HG03571 (cell line): Measurements from ENCODE around the gene GAGE12C.
"Not testable (repeated sequence)": the region's sequence is repeated elsewhere in the genome, so short reads cannot be mapped to it uniquely, and the experiment has no call there.

ENCODE experiments used
- ATAC-seq: cut with Tn5 transposase; IDR thresholded peaks from one replicate; pipeline ENCODE4 v1.9.1; 2021; ENCODE audit not compliant: unreplicated experiment

The GAGE12C gene, protein sequence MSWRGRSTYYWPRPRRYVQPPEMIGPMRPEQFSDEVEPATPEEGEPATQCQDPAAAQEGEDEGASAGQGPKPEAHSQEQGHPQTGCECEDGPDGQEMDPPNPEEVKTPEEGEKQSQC

DNA sequence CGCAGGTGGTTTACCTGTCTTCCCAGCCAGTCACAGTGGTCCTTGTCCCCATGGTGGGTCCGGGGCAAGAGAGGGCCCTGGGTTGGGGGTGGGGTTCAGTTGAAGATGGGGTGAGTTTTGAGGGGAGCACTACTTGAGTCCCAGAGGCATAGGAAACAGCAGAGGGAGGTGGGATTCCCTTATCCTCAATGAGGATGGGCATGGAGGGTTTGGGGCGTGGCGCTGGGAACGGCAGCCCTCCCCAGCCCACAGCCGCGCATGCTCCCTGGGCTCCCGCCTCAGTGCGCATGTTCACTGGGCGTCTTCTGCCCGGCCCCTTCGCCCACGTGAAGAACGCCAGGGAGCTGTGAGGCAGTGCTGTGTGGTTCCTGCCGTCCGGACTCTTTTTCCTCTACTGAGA lies at the start of gene GAGE12C:
Gene GAGE12C (plus strand): TSS at position 301 of the 400 bp plus-strand sequence. CDS start 1,155 bp downstream, outside the sequence.
- not testable (repeated sequence) for ATAC-seq

DNA sequence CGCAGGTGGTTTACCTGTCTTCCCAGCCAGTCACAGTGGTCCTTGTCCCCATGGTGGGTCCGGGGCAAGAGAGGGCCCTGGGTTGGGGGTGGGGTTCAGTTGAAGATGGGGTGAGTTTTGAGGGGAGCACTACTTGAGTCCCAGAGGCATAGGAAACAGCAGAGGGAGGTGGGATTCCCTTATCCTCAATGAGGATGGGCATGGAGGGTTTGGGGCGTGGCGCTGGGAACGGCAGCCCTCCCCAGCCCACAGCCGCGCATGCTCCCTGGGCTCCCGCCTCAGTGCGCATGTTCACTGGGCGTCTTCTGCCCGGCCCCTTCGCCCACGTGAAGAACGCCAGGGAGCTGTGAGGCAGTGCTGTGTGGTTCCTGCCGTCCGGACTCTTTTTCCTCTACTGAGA lies 9.5 kb downstream of the GAGE12C start, which contains the start of gene GAGE12D:
Gene GAGE12D (plus strand): TSS at position 301 of the 400 bp plus-strand sequence. CDS start 1,155 bp downstream, outside the sequence.
- not testable (repeated sequence) for ATAC-seq

DNA sequence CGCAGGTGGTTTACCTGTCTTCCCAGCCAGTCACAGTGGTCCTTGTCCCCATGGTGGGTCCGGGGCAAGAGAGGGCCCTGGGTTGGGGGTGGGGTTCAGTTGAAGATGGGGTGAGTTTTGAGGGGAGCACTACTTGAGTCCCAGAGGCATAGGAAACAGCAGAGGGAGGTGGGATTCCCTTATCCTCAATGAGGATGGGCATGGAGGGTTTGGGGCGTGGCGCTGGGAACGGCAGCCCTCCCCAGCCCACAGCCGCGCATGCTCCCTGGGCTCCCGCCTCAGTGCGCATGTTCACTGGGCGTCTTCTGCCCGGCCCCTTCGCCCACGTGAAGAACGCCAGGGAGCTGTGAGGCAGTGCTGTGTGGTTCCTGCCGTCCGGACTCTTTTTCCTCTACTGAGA lies 19.0 kb downstream of the GAGE12C start, which contains the start of gene GAGE12E:
Gene GAGE12E (plus strand): TSS at position 301 of the 400 bp plus-strand sequence. CDS start 1,155 bp downstream, outside the sequence.
- ATAC-seq: not testable (repeated sequence)

DNA sequence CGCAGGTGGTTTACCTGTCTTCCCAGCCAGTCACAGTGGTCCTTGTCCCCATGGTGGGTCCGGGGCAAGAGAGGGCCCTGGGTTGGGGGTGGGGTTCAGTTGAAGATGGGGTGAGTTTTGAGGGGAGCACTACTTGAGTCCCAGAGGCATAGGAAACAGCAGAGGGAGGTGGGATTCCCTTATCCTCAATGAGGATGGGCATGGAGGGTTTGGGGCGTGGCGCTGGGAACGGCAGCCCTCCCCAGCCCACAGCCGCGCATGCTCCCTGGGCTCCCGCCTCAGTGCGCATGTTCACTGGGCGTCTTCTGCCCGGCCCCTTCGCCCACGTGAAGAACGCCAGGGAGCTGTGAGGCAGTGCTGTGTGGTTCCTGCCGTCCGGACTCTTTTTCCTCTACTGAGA lies 28.6 kb downstream of the GAGE12C start, which contains the start of gene GAGE12F:
Gene GAGE12F (plus strand): TSS at position 301 of the 400 bp plus-strand sequence. CDS start 1,155 bp downstream, outside the sequence.
- ATAC-seq: not testable (repeated sequence)

DNA sequence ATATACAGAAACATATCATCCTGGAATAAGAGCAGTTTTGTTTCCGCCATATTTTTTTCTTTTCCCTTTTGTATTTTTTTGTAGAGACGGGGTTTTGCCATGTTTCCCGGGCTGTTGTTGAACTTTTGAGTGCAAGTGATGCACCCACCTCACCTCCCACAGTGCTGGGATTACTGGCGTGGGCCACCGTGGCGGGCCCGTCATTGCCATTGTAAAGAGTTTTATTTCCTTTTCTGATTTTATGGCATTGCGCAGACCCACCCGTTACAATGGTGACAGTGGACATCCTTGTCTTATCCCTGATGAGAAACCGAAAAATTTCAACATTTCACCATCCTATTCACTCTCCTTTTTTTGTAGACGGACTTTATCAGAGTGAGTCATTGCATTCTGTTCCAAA lies 36.8 kb downstream of the GAGE12C start:
- ATAC-seq: not testable (repeated sequence)

DNA sequence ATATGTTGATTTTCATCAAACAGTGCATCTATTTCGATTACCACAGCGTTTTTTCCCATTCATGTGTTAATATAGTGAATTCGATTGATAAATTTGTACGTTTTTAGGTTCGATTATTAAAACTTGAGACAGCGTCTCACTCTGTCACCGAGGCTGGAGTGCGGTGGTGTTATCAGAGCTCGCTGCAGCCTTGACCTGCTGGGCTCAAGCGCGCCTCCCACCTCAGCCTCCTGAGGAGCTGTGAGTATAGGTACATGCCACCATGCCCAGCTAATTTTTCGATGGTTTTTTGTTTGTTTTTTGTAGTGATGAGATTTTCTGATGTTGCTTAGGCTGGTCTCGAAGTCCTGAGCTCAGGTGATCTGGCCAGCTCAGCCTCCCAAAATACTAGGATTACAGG lies 37.2 kb downstream of the GAGE12C start:
- ATAC-seq: not testable (repeated sequence)

DNA sequence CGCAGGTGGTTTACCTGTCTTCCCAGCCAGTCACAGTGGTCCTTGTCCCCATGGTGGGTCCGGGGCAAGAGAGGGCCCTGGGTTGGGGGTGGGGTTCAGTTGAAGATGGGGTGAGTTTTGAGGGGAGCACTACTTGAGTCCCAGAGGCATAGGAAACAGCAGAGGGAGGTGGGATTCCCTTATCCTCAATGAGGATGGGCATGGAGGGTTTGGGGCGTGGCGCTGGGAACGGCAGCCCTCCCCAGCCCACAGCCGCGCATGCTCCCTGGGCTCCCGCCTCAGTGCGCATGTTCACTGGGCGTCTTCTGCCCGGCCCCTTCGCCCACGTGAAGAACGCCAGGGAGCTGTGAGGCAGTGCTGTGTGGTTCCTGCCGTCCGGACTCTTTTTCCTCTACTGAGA lies 38.1 kb downstream of the GAGE12C start, which contains the start of gene GAGE12G:
Gene GAGE12G (plus strand): TSS at position 301 of the 400 bp plus-strand sequence. CDS start 1,155 bp downstream, outside the sequence.
- not testable (repeated sequence) for ATAC-seq

DNA sequence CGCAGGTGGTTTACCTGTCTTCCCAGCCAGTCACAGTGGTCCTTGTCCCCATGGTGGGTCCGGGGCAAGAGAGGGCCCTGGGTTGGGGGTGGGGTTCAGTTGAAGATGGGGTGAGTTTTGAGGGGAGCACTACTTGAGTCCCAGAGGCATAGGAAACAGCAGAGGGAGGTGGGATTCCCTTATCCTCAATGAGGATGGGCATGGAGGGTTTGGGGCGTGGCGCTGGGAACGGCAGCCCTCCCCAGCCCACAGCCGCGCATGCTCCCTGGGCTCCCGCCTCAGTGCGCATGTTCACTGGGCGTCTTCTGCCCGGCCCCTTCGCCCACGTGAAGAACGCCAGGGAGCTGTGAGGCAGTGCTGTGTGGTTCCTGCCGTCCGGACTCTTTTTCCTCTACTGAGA lies 47.7 kb downstream of the GAGE12C start, which contains the start of gene GAGE12H:
Gene GAGE12H (plus strand): TSS at position 301 of the 400 bp plus-strand sequence. CDS start 1,155 bp downstream, outside the sequence.
- not testable (repeated sequence) for ATAC-seq
